Caco-2 (cell line): ENCODE measurements around the gene INPP4A. TPM values are rescaled to one million over a fixed set of nuclear protein-coding genes. Genes with fewer than 3 reads are reported as not detected.

Source experiments
- BruUV-seq: library from RNA; stranded (reverse); fragments of 400-500 nt; replicated peaks from 2 replicates; lab custom pipeline; 2021; lab: Mats Ljungman, UMichigan
- CTCF ChIA-PET: fragments of 300-600 bp; sonication (Branson Sonifier 250); formaldehyde crosslinking; loops from one replicate; lab custom pipeline; 2022; ENCODE audit warnings: antibody characterized with exemption; lab: Charles Lee
- POLR2A ChIA-PET: fragments of 300-600 bp; sonication (Branson Sonifier 250); formaldehyde crosslinking; loops from one replicate; lab custom pipeline; 2022; ENCODE audit warnings: antibody characterized with exemption; lab: Charles Lee
- DNase-seq, 2 experiments: peaks; one replicate each; pipeline versions ENCODE4 v3.0.0 to v3.0.0-alpha.2; 2020 to 2022
- H3K27me3 ChIP-seq: replicated peaks from 2 replicates; pipeline ENCODE4 v1.6.0; 2011; ENCODE audit warnings: low read length; ENCODE audit not compliant: control insufficient read depth, insufficient read depth
- H3K36me3 ChIP-seq: 2 replicates; pipeline ENCODE4 v1.5.1; 2011; ENCODE audit warnings: low read length; ENCODE audit not compliant: control insufficient read depth, insufficient read depth
- H3K4me1 ChIP-seq: fragments of 250-450 bp; sonication (Bioruptor Pico); 2 replicates; pipeline ENCODE4 v1.5.1; 2020; ENCODE audit warnings: mild to moderate bottlenecking
- H3K4me3 ChIP-seq: 2 replicates; pipeline ENCODE4 v1.5.1; 2011; ENCODE audit warnings: low read depth, mild to moderate bottlenecking, control low read depth, low read length
- H3K9me3 ChIP-seq: fragments of 250-450 bp; sonication (Bioruptor Pico); 2 replicates; pipeline ENCODE4 v1.5.1; 2020; ENCODE audit warnings: mild to moderate bottlenecking, moderate library complexity
- H3K27ac Mint-ChIP-seq: one replicate; pipeline ENCODE4 v1.8.0; 2022; ENCODE audit warnings: mixed read lengths; ENCODE audit not compliant: unreplicated experiment
- H3K27me3 Mint-ChIP-seq: one replicate; pipeline ENCODE4 v1.8.0; 2022; ENCODE audit warnings: mixed read lengths; ENCODE audit not compliant: insufficient read depth, unreplicated experiment
- H3K36me3 Mint-ChIP-seq: one replicate; pipeline ENCODE4 v1.8.0; 2022; ENCODE audit warnings: mild to moderate bottlenecking, mixed read lengths; ENCODE audit not compliant: insufficient read depth, unreplicated experiment
- H3K4me1 Mint-ChIP-seq: one replicate; pipeline ENCODE4 v1.8.0; 2022; ENCODE audit warnings: low read depth, mixed read lengths; ENCODE audit not compliant: unreplicated experiment
- H3K4me3 Mint-ChIP-seq: one replicate; pipeline ENCODE4 v1.8.0; 2022; ENCODE audit warnings: mild to moderate bottlenecking, moderate library complexity, mixed read lengths; ENCODE audit not compliant: unreplicated experiment
- H3K9me3 Mint-ChIP-seq: one replicate; pipeline ENCODE4 v1.8.0; 2022; ENCODE audit warnings: mixed read lengths; ENCODE audit not compliant: unreplicated experiment
- CTCF ChIP-seq, 2 experiments: fragments of 200-600 bp in 1 of 2; IDR thresholded peaks; 1 replicate in 1 of 2; 2 replicates in 1 of 2; pipeline versions ENCODE4 v1.5.1 to v1.8.0; 2011 to 2022; ENCODE audit warnings: antibody characterized with exemption in 1 of 2, control low read depth in 1 of 2, inconsistent platforms in 1 of 2, low read depth in 1 of 2, low read length in 1 of 2, mild to moderate bottlenecking in 1 of 2, moderate library complexity in 1 of 2; ENCODE audit not compliant: insufficient read depth in 1 of 2, severe bottlenecking in 1 of 2, unreplicated experiment in 1 of 2
- intact Hi-C: fragments of 100-400 bp; cut with micrococcal nuclease; formaldehyde crosslinking; loops from one replicate; pipeline ENCODE4 v1.10.0; 2022; ENCODE audit not compliant: unreplicated experiment
- total RNA-seq: library from RNA; stranded (reverse); gene quantifications from 2 replicates; pipeline ENCODE4 v1.2.3, GENCODE V29; 2022

INPP4A gene
- total RNA-seq, 1 experiment from 2014 or later: 26.3 TPM

DNA sequence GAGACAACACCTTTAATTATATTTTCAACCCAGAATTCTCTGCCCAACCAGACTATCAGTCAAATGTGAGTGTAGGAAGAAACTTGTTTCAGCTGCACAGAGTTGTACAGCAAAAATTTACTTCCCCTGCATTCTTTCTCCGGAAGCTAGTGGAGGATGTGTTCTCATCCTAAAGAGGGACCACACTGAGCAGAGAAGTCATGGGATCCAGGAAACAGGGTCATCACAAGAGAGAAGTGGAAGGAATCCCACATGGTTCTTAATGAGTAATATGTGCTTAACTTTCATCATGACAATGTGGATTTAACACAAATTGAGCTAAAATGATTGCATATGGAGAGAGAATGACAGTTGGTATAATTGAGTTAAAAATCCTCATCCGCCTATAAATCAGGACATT is 78.2 kb downstream of the INPP4A start:
- H3K4me3 Mint-ChIP-seq: no peak overlapping the region
- ChIA-PET POLR2A (no interaction called here), CTCF (no interaction called here)
- no peak overlapping the region for H3K27ac Mint-ChIP-seq
- no peaks in the 10 kb centered on the region for H3K36me3 Mint-ChIP-seq
- no peaks in the 10 kb centered on the region for H3K27me3 Mint-ChIP-seq
- TF ChIP-seq CTCF (IDR thresholded peaks at IDR 0.05; ENCODE audit: insufficient read depth in 1 of 2, low read depth in 1 of 2, low read length in 1 of 2, severe bottlenecking in 1 of 2, unreplicated experiment in 1 of 2): no peak
- no TSS peak for BruUV-seq
- Histone ChIP-seq H3K9me3 (no peaks in the 10 kb centered on the region), H3K27me3 (no peaks in the 10 kb centered on the region), H3K36me3 (no peaks in the 10 kb centered on the region; the same call in 1 of the 2 replicates), H3K4me1 (no peaks in the 10 kb centered on the region), H3K4me3 (no peak overlapping the region)
- no peaks in the 10 kb centered on the region for H3K4me1 Mint-ChIP-seq
- H3K9me3 Mint-ChIP-seq: peaks cover 4% of the 10 kb centered on the region
- intact Hi-C loops: no loop called here
- no peak for DNase-seq

DNA sequence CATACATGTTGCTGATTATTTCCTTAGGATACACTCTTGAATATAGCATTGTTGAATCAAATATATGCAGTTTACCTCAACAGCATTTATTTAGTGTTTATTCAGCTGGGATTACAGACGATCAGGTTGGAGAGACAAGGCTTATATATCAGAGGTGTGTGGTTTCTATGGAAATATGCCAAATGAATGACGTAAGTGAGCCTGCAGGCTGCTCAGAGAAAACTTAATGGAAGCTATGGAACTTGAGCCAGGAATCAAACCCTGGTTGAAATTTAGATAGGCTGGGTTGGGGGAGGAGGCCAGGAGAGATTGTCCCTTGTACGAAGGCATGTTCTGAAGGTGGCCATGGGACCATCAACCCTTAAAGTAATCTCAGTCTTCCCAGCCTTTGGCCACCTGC is 79.5 kb downstream of the INPP4A start:
- Mint-ChIP-seq H3K4me3 (no peak overlapping the region), H3K27ac (no peak overlapping the region), H3K36me3 (no peaks in the 10 kb centered on the region)

DNA sequence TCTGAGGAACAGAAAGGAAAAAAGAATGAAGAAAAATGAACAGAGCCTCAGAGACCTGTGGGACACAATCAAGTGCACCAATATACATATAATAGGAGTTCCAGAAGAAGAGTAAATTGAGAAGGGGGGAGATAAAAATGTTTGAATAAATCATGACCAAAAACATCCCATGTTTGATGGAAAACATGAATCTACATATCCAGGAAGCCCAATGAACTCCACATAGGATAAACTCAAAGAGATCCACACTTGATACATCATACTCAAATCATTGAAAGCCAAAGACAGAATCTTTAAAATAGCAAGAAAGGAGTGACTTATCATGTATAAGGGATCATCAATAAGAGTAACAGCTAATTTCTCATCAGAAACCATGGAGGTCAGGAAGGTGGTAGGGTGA is 83.7 kb downstream of the INPP4A start:
- intact Hi-C loops: no loop called here
- BruUV-seq: no TSS peak
- Mint-ChIP-seq H3K4me1 (no peaks in the 10 kb centered on the region), H3K4me3 (no peak overlapping the region), H3K36me3 (no peaks in the 10 kb centered on the region), H3K27me3 (no peaks in the 10 kb centered on the region), H3K9me3 (peaks cover 11% of the 10 kb centered on the region), H3K27ac (no peak overlapping the region)
- no peaks in the 10 kb centered on the region for H3K27me3 ChIP-seq
- DNase-seq: no peak
- no peaks in the 10 kb centered on the region for H3K9me3 ChIP-seq
- no peak for TF ChIP-seq CTCF (IDR thresholded peaks at IDR 0.05; ENCODE audit: insufficient read depth in 1 of 2, low read depth in 1 of 2, low read length in 1 of 2, severe bottlenecking in 1 of 2, unreplicated experiment in 1 of 2)
- no peak overlapping the region for H3K4me3 ChIP-seq
- CTCF ChIA-PET: no interaction called here
- POLR2A ChIA-PET: no interaction called here
- H3K36me3 ChIP-seq: no peaks in the 10 kb centered on the region
- H3K4me1 ChIP-seq: no peaks in the 10 kb centered on the region

More for the DNA sequence above, 79.5 kb downstream of the INPP4A start:
- Histone ChIP-seq H3K9me3 (no peaks in the 10 kb centered on the region), H3K36me3 (no peaks in the 10 kb centered on the region; the same call in 1 of the 2 replicates), H3K4me3 (no peak overlapping the region), H3K27me3 (no peaks in the 10 kb centered on the region), H3K4me1 (no peaks in the 10 kb centered on the region)
- POLR2A ChIA-PET: no interaction called here
- BruUV-seq: no TSS peak
- intact Hi-C loops: no loop called here
- CTCF ChIA-PET: no interaction called here
- DNase-seq: no peak
- H3K27me3 Mint-ChIP-seq: no peaks in the 10 kb centered on the region
- H3K4me1 Mint-ChIP-seq: no peaks in the 10 kb centered on the region
- no peak for TF ChIP-seq CTCF (IDR thresholded peaks at IDR 0.05; ENCODE audit: insufficient read depth in 1 of 2, low read depth in 1 of 2, low read length in 1 of 2, severe bottlenecking in 1 of 2, unreplicated experiment in 1 of 2)
- peaks cover 11% of the 10 kb centered on the region for H3K9me3 Mint-ChIP-seq
